Brain microvascular endothelial cell (primary cell): Measurements from ENCODE around the gene INPP5J.
A peak's percentile ranks its signal among the peaks of the same experiment; 100 is the strongest.

Experiments used
- DNase-seq: peaks from one replicate; pipeline ENCODE4 v3.0.0-alpha.2; 2020
- H3K27ac ChIP-seq: fragments of 250-450 bp; sonication (Bioruptor Pico); 2 replicates; pipeline ENCODE4 v1.5.1; 2020; ENCODE audit warnings: mild to moderate bottlenecking, moderate library complexity
- H3K27me3 ChIP-seq: fragments of 250-450 bp; sonication (Bioruptor Pico); replicated peaks from 2 replicates; pipeline ENCODE4 v1.5.1; 2020; ENCODE audit warnings: mild to moderate bottlenecking
- H3K36me3 ChIP-seq: fragments of 250-450 bp; sonication (Bioruptor Pico); replicated peaks from 2 replicates; pipeline ENCODE4 v1.5.1; 2020; ENCODE audit warnings: mild to moderate bottlenecking
- H3K4me3 ChIP-seq: 2 replicates; pipeline ENCODE4 v1.5.1; 2011; ENCODE audit warnings: low read depth, mild to moderate bottlenecking, control low read depth, low read length, moderate library complexity
- in situ Hi-C: cut with HindIII; loops from 2 replicates; pipeline ENCODE4 v1.10.0; 2017; ENCODE audit warnings: low sequenced_read_pairs, low pct_ligation_motif_present
- TF ChIP-seq, protein P1 (sequence below): IDR thresholded peaks from 2 replicates; pipeline ENCODE4 v1.5.1; 2011; ENCODE audit warnings: low read depth, mild to moderate bottlenecking, moderate library complexity, low read length, control low read depth, inconsistent platforms; ENCODE audit errors: missing control alignments

The INPP5J gene

DNA sequence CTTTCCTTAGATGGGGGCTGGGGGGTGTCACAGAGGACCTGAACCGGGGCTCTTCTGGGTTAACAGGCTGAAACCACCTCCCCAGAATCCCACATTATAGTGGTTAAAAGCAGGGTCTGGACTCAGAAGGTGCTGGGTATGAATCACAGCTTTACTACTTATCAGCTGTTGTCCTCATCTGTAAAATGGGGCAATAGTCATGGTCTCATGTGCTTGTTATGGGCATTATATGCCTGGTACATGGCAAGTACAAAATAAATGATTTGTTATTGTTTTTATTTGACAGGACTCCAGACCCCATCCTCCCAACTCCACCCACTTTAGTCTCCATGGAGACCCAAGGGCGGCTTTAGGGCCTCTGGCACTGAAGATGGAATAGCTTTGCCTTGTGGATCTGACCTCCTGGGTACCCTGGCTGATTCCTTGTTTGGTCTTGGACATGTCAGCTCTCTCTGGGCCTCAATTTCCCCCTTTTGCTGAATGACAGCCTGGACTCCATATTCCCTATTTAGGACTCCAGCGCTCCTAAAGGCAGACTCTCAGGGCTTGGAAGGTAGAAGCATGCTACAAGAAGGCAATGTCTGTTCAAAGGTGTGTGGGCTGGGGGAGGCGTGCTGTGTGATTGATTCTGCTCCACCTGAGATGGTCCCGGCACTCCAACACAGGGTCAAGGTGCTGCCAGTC is 42.5 kb upstream of the INPP5J start:
- Histone ChIP-seq H3K27me3 (no peaks in the 10 kb centered on the region), H3K36me3 (peaks cover 13% of the 10 kb centered on the region), H3K4me3 (peak overlapping the region; percentile 97), H3K27ac (no peak overlapping the region)
- no peak for DNase-seq
- in situ Hi-C loops, result no loop called here
- TF ChIP-seq, protein P1, sequence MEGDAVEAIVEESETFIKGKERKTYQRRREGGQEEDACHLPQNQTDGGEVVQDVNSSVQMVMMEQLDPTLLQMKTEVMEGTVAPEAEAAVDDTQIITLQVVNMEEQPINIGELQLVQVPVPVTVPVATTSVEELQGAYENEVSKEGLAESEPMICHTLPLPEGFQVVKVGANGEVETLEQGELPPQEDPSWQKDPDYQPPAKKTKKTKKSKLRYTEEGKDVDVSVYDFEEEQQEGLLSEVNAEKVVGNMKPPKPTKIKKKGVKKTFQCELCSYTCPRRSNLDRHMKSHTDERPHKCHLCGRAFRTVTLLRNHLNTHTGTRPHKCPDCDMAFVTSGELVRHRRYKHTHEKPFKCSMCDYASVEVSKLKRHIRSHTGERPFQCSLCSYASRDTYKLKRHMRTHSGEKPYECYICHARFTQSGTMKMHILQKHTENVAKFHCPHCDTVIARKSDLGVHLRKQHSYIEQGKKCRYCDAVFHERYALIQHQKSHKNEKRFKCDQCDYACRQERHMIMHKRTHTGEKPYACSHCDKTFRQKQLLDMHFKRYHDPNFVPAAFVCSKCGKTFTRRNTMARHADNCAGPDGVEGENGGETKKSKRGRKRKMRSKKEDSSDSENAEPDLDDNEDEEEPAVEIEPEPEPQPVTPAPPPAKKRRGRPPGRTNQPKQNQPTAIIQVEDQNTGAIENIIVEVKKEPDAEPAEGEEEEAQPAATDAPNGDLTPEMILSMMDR, result no peak

DNA sequence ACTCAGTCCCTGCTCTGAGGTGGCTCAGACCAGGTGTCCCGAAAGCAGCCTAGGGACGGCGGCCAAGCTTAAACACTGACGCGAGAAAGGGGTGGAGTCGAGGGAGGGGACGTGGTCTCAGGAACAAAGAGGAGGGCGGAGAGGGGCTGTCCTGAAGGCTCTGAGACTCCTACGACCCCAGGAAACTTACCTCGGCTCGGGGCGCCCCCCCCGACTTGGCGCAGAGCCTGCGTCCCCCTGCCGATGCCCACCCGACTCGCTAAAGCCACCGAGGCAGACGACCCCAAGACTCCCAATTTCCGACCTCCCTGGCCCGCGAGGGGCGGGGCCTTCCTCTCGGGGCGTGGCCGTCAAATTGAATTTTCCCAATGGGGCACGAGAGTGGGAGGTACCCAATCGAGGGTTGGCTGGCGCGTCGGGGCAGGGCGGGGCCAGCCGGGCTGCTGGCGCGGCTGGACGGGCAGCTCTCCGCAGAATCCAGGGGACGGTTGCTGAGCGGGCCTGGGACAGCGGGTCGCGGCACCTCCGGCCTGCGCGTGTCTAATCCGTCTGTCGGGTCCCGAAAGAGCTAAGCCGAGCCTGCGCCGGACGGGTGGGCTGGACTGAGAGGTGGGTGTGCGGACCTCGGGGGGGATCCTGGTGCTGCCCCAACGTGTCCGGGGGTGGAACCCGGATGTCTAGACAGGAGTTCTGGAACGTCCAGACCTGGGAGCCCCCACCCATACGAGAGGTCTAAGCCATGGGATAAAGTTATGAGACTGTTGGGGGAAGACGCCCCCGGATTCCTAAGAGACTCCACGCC is 41.7 kb upstream of the INPP5J start, which contains the start of gene SMTN:
TSS of gene SMTN (plus strand) at position 471 of the 802 bp plus-strand sequence. CDS start 1,941 bp downstream, outside the sequence.
- TF ChIP-seq, protein P1, result peak; percentile 2
- in situ Hi-C loops, result no loop called here
- peak; percentile 80 for DNase-seq
- H3K27me3 ChIP-seq, result no peaks in the 10 kb centered on the region
- H3K36me3 ChIP-seq, result peaks cover 13% of the 10 kb centered on the region
- H3K4me3 ChIP-seq, result peak within 1 kb of the TSS; percentile 97
- H3K27ac ChIP-seq, result peak within 1 kb of the TSS; percentile 77

DNA sequence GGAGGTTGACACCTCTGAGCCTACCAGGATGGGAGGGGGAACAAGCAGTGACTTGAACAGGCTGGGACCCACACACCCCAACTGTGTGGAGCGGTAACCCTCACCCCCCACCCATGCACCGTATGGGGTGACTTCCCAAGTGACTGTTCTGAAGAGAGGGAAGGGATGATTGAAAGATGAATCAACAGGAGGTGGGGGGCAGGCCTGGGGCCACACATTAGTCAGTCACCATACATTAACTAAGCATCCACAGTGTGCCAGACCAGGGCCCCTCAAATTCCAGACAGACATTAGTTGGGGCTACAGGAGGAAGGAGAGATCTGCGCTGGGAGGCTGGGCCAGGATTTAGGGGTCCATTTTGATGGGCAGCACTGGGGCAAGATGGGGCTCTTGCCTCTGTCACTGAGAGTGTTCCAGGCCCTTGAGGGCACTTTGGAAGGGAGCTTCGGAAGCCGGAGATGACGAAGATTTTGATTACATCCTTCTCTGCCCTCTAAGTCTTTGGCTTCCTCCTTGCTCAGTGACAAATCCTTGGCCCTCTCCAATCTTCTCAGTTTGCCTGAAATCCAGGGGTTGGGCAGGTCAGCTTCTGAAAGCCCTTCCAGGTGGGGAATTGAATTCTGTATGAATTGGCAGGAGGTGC is 40.7 kb upstream of the INPP5J start:
- peak; percentile 44 for DNase-seq
- Histone ChIP-seq H3K27ac (peak overlapping the region; percentile 77), H3K36me3 (peaks cover 18% of the 10 kb centered on the region), H3K27me3 (no peaks in the 10 kb centered on the region), H3K4me3 (peak overlapping the region; percentile 97)
- TF ChIP-seq, protein P1, result no peak
- in situ Hi-C loops, result no loop called here

DNA sequence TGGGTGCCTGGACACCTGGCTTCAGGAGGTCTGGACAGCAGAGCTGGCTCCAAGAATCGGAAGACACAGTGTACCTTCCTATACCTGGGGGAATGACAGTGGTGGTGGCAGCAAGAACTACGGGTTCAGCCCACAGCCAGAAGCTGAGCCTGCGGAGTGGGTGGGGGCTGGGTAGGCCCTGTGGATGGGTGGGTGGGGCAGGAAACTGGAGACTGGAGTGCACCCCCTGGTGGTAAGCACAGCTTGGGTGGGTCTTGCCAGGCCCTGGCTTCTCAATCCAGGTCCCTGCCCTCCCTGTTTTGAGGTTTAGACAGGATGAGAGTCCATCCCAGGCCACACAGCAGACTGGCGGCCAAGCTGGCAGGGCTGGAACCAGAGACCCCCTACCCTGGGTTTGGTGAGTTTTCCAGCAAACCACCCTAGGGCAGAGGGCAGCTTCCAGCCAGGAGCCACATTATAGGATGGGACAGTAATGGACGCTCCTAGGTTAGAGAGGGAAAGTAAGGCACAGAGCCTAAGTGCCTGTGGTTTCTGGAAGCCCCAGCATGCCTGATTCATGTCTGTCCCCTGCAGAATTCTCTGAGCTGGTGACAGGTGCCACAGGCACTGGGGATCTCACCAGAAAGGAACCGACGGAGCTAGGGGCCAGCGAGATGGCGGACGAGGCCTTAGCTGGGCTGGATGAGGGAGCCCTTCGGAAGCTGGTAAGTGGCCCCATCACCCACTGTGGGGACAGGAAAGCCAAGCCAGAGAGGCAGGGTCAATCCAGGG is 40.0 kb upstream of the INPP5J start:
- TF ChIP-seq, protein P1, result peak; percentile 81
- Histone ChIP-seq H3K27ac (peak overlapping the region; percentile 77), H3K36me3 (peaks cover 25% of the 10 kb centered on the region), H3K4me3 (peak overlapping the region; percentile 97), H3K27me3 (no peaks in the 10 kb centered on the region)
- in situ Hi-C loops, result no loop called here
- DNase-seq, result peak; percentile 70

DNA sequence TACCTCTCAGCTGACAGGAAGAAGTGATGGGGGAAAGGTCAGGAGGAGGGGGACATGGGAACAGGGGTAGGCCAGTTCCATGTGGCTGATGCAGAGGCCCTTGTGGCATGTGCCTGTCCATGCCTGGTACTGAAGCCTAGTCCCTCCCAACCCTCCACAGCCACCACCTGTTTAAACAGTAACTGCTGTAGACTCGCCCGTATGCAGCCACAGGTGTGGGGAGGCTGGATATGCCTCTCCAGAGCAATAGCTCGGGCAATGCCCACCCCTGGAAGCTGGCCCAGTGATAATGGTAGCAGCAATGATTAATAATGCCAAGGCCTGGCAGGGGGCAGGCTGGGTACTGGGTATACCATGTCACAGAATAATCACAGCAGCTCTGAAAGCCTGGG is 39.4 kb upstream of the INPP5J start:
- Histone ChIP-seq H3K27ac (no peak overlapping the region), H3K36me3 (peaks cover 31% of the 10 kb centered on the region), H3K27me3 (no peaks in the 10 kb centered on the region), H3K4me3 (peak overlapping the region; percentile 97)
- no peak for DNase-seq
- TF ChIP-seq, protein P1, result no peak
- in situ Hi-C loops, result no loop called here
